A673 (cell line): ENCODE results near the gene JMJD8. TPM values are rescaled to one million over a fixed set of nuclear protein-coding genes. Genes with fewer than 3 reads are reported as not detected.

ENCODE experiments used
- BruUV-seq: library from RNA; stranded (reverse); fragments of 400-500 nt; replicated peaks from 2 replicates; lab custom pipeline; 2021; lab: Mats Ljungman, UMichigan
- CTCF ChIA-PET: fragments of 300-600 bp; sonication (Branson Sonifier 250); formaldehyde crosslinking; loops from one replicate; lab custom pipeline; 2022; ENCODE audit warnings: antibody characterized with exemption; lab: Charles Lee
- POLR2A ChIA-PET: fragments of 300-600 bp; sonication (Branson Sonifier 250); formaldehyde crosslinking; loops from one replicate; lab custom pipeline; 2022; ENCODE audit warnings: antibody characterized with exemption; ENCODE audit not compliant: low non-redundant PET; lab: Charles Lee
- DNase-seq: peaks from one replicate; pipeline ENCODE4 v3.0.0-alpha.2; 2015; ENCODE audit warnings: low spot score
- H3K27ac ChIP-seq: fragments of 200-600 bp; sonication (generic); 2 replicates; pipeline ENCODE4 v1.5.1; 2016; ENCODE audit warnings: mixed run types, low read depth, mild to moderate bottlenecking, mixed read lengths, antibody characterized with exemption, low read length; ENCODE audit not compliant: poor library complexity, severe bottlenecking
- H3K27me3 ChIP-seq: fragments of 200-600 bp; sonication (generic); replicated peaks from 2 replicates; pipeline ENCODE4 v1.6.1; 2017; ENCODE audit warnings: mixed run types, low read depth, mild to moderate bottlenecking, mixed read lengths, antibody characterized with exemption, low read length; ENCODE audit not compliant: insufficient read depth, poor library complexity
- H3K36me3 ChIP-seq: fragments of 200-600 bp; sonication (generic); 2 replicates; pipeline ENCODE4 v1.6.1; 2016; ENCODE audit warnings: mixed run types, mild to moderate bottlenecking, mixed read lengths, antibody characterized with exemption, low read length; ENCODE audit not compliant: insufficient read depth, poor library complexity, severe bottlenecking
- H3K4me1 ChIP-seq: fragments of 200-600 bp; sonication (generic); 2 replicates; pipeline ENCODE4 v1.6.1; 2017; ENCODE audit warnings: mixed run types, mild to moderate bottlenecking, mixed read lengths, antibody characterized with exemption, low read length; ENCODE audit not compliant: insufficient read depth, poor library complexity, severe bottlenecking
- H3K4me3 ChIP-seq: fragments of 200-600 bp; sonication (generic); 2 replicates; pipeline ENCODE4 v1.5.1; 2016; ENCODE audit warnings: low read depth, mixed run types, mild to moderate bottlenecking, mixed read lengths, low read length; ENCODE audit not compliant: poor library complexity, severe bottlenecking
- H3K9me3 ChIP-seq: fragments of 200-600 bp; sonication (generic); 2 replicates; pipeline ENCODE4 v1.6.1; 2016; ENCODE audit warnings: mixed run types, low read depth, mild to moderate bottlenecking, mixed read lengths, antibody characterized with exemption, low read length; ENCODE audit not compliant: poor library complexity, severe bottlenecking
- CTCF ChIP-seq: fragments of 300-800, 200-600 bp; sonication (generic); conservative IDR thresholded peaks from 2 replicates; pipeline ENCODE4 v1.5.1; 2017; ENCODE audit warnings: low read depth, mild to moderate bottlenecking, antibody characterized with exemption, low read length, moderate library complexity, mixed read lengths
- EZH2 ChIP-seq: fragments of 200-600 bp; sonication (generic); IDR thresholded peaks from 2 replicates; pipeline ENCODE4 v1.6.1; 2017; ENCODE audit warnings: borderline replicate concordance, low read depth, mild to moderate bottlenecking, mixed read lengths, antibody characterized with exemption, low read length; ENCODE audit not compliant: poor library complexity, severe bottlenecking
- intact Hi-C: fragments of 100-400 bp; cut with micrococcal nuclease; formaldehyde crosslinking; loops from one replicate; pipeline ENCODE4 v1.10.0; 2022; ENCODE audit not compliant: unreplicated experiment
- total RNA-seq: library from RNA; stranded (reverse); gene quantifications from 2 replicates; pipeline ENCODE4 v1.2.3, GENCODE V29; 2021

Gene JMJD8
- total RNA-seq, 1 experiment from 2014 or later = 87.1 TPM

DNA sequence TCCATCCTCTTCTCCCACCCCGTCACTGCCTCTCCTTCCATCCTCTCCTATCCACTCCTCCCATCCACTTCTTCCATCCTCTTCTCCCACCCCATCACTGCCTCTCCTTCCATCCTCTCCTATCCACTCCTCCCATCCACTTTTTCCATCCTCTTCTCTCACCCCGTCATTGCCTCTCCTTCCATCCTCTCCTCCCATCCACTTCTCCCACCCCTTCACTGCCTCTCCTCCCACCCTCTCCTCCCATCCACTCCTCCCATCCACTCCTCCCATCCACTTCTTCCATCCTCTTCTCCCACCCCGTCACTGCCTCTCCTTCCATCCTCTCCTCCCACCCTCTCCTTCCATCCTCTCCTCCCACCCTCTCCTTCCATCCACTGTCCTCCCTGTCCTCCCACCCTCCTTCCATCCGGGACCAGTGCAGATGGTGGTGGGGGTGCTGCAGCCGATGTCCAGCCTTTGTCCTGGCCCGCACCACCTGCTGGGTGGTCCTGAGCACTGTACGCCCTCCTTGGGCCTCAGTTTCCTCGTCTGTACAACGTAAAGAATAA, 52.3 kb downstream of the JMJD8 start:
- Histone ChIP-seq H3K27me3 (no peaks in the 10 kb centered on the region), H3K4me1 (no peaks in the 10 kb centered on the region), H3K9me3 (no peaks in the 10 kb centered on the region), H3K4me3 (no peak overlapping the region), H3K27ac (no peak overlapping the region), H3K36me3 (no peaks in the 10 kb centered on the region)
- ChIA-PET POLR2A (no interaction called here), CTCF (no interaction called here)
- intact Hi-C loops = no loop called here
- BruUV-seq = no TSS peak
- no peak for DNase-seq
- TF ChIP-seq CTCF (no peak), EZH2 (no peak)

Other genes with a start within 250 kb of the JMJD8 start
- gene CAPN15, start 156.6 kb downstream of the JMJD8 start, total RNA-seq = 77.7 and 91.2 TPM in 2 replicates
- 0.13 TPM in 1 of 2 replicates, not detected in the other for gene PRR35, start 123.9 kb downstream of the JMJD8 start, total RNA-seq
- gene NHLRC4, start 117.3 kb downstream of the JMJD8 start, total RNA-seq = 0.21 and 0.52 TPM in 2 replicates
- 59.4 and 65.7 TPM in 2 replicates for gene PIGQ, start 114.4 kb downstream of the JMJD8 start, total RNA-seq
- 19.9 and 20.6 TPM in 2 replicates for gene RAB40C, start 94.3 kb downstream of the JMJD8 start, total RNA-seq
- 1.7 and 1.8 TPM in 2 replicates for gene WFIKKN1, start 53.3 kb downstream of the JMJD8 start, total RNA-seq
- gene METTL26, start 48.0 kb downstream of the JMJD8 start, total RNA-seq = 136 and 138 TPM in 2 replicates
- gene MCRIP2, start 42.5 kb downstream of the JMJD8 start, total RNA-seq = 22.4 and 27.1 TPM in 2 replicates
- 143 and 147 TPM in 2 replicates for gene WDR90, start 35.0 kb downstream of the JMJD8 start, total RNA-seq
- 184 and 193 TPM in 2 replicates for gene RHOT2, start 16.2 kb downstream of the JMJD8 start, total RNA-seq
- 1.5 and 2.3 TPM in 2 replicates for gene RHBDL1, start 8.7 kb downstream of the JMJD8 start, total RNA-seq
- 88.2 and 95.2 TPM in 2 replicates for gene STUB1, start 3.9 kb downstream of the JMJD8 start, total RNA-seq
- 17.7 and 18.2 TPM in 2 replicates for gene WDR24, start 6.1 kb upstream of the JMJD8 start, total RNA-seq
- 1.1 and 2.7 TPM in 2 replicates for gene FBXL16, start 21.5 kb upstream of the JMJD8 start, total RNA-seq
- gene METRN, start 30.8 kb upstream of the JMJD8 start, total RNA-seq = 0.86 and 1.8 TPM in 2 replicates
- gene ANTKMT, start 36.8 kb upstream of the JMJD8 start, total RNA-seq = 21.2 and 26.0 TPM in 2 replicates
- gene CCDC78, start 42.1 kb upstream of the JMJD8 start, total RNA-seq = 0.28 and 1.4 TPM in 2 replicates
- 2.5 and 3.5 TPM in 2 replicates for gene HAGHL, start 42.8 kb upstream of the JMJD8 start, total RNA-seq
- 48.4 and 50.0 TPM in 2 replicates for gene CIAO3, start 56.7 kb upstream of the JMJD8 start, total RNA-seq
- gene MSLN, start 76.4 kb upstream of the JMJD8 start, total RNA-seq = not detected in 2 replicates
- 36.1 and 41.1 TPM in 2 replicates for gene RPUSD1, start 104.0 kb upstream of the JMJD8 start, total RNA-seq
- 124 and 125 TPM in 2 replicates for gene CHTF18, start 104.3 kb upstream of the JMJD8 start, total RNA-seq
- not detected in 2 replicates for gene GNG13, start 116.4 kb upstream of the JMJD8 start, total RNA-seq